ENCODE results near the gene RASAL2. TPM values are rescaled to one million over a fixed set of nuclear protein-coding genes. Genes with fewer than 3 reads are reported as not detected.
"Not testable (repeated sequence)": the region's sequence is repeated elsewhere in the genome, so short reads cannot be mapped to it uniquely, and the experiment has no call there.

The RASAL2 gene
- total RNA-seq, 2 donors from 2014 or later, result 9.9 to 20.4 TPM

DNA sequence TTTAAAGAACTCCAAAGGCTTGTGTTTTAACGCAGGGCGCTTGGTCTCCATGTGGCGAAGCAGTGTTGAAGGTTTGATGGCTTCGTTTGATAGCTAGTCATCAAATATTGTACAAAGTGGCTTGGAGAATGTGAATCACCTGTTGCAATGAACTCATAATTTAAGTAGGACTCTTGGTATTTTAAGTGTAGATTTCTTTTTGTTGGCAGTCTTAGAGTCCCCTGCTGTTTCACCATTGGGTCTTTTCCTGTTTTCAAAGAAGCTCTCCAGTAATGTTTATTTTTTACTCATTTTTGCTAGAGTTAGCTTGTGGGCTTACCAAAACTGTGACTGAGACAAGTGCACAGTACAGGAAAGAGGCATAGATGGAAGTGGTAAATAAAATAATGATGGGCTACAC lies 26.2 kb downstream of the RASAL2 start:
- no peak for ATAC-seq

DNA sequence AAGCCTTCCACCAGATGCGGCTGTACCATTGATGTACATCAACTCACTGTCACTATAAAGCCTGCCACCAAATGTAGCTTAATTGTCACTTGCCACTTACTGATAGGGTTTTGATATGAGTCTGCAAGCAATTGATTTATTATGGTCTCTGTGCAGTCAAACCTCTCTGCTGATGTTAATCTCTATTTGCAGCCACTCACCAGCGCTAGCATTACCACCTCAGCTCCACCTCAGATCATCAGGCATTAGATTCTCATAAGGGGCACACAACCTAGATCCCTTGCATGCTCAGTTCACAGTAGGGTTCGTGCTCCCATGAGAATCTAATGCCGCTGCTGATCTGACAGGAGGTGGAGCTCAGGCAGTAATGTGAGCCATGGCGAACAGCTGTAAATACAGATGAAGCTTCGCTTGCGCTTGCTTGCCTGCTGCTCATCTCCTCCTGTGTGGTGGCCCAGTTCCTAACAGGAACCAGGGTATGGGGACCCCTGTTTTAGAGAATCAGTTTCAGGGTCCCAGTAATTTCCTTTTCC lies 26.7 kb downstream of the RASAL2 start:
- H3K9me3 ChIP-seq; H3K27me3 ChIP-seq; H3K27ac ChIP-seq; intact Hi-C loops (cut with DNase I); H3K36me3 ChIP-seq (replicated peaks in 1 of 2; ENCODE audit: insufficient read depth in 1 of 2, low read depth in 2 of 2); ATAC-seq; DNase-seq; H3K4me3 ChIP-seq; H3K4me1 ChIP-seq: not testable (repeated sequence)
- 95% methylated on average over 7 of the region's 7 CpGs for WGBS, 2 donors

More for the DNA sequence above, 26.2 kb downstream of the RASAL2 start:
- Histone ChIP-seq H3K4me3 (no peak overlapping the region), H3K27me3 (no peaks in the 10 kb centered on the region), H3K36me3 (replicated peaks in 1 of 2; ENCODE audit: insufficient read depth in 1 of 2, low read depth in 2 of 2) (no peaks in the 10 kb centered on the region), H3K4me1 (no peaks in the 10 kb centered on the region), H3K27ac (no peak overlapping the region), H3K9me3 (no peaks in the 10 kb centered on the region)
- intact Hi-C loops (cut with DNase I), result no loop called here
- no peak for DNase-seq
- no peak for TF ChIP-seq POLR2A (IDR thresholded peaks at IDR 0.05)
- TF ChIP-seq, protein P1, sequence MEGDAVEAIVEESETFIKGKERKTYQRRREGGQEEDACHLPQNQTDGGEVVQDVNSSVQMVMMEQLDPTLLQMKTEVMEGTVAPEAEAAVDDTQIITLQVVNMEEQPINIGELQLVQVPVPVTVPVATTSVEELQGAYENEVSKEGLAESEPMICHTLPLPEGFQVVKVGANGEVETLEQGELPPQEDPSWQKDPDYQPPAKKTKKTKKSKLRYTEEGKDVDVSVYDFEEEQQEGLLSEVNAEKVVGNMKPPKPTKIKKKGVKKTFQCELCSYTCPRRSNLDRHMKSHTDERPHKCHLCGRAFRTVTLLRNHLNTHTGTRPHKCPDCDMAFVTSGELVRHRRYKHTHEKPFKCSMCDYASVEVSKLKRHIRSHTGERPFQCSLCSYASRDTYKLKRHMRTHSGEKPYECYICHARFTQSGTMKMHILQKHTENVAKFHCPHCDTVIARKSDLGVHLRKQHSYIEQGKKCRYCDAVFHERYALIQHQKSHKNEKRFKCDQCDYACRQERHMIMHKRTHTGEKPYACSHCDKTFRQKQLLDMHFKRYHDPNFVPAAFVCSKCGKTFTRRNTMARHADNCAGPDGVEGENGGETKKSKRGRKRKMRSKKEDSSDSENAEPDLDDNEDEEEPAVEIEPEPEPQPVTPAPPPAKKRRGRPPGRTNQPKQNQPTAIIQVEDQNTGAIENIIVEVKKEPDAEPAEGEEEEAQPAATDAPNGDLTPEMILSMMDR (IDR thresholded peaks at IDR 0.05), result no peak
- 93 to 96% methylated on average over 4 of the region's 4 CpGs for WGBS, 2 donors

DNA sequence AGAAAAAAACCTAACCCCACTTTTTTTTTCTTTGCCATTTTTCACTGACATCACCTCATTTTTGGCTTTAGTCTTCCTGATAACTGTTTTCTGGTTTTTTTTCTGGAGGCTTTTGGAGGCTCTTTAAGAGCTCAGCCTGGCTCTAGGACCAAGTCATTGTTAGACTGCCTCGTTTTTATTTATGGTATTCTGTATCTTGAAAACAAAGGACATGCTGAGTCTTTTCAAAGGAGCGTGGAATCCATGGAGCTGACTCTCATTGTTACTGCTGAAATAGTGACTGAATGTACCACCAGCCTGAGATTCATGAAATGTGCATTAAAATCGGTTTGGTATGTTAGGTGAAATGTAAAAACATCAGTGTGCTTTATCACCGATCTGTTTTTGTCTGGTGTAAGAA lies 28.0 kb downstream of the RASAL2 start:
- DNase-seq (no peak), ATAC-seq (no peak)
- H3K4me1 ChIP-seq, result peaks cover 7% of the 10 kb centered on the region
- H3K9me3 ChIP-seq, result no peaks in the 10 kb centered on the region
- intact Hi-C loops (cut with DNase I), result no loop called here
- no peaks in the 10 kb centered on the region for H3K36me3 ChIP-seq (replicated peaks in 1 of 2; ENCODE audit: insufficient read depth in 1 of 2, low read depth in 2 of 2)
- WGBS, 2 donors, result 62 to 72% methylated on average over 4 of the region's 4 CpGs
- no peak for TF ChIP-seq POLR2A (IDR thresholded peaks at IDR 0.05)
- TF ChIP-seq, protein P1 (IDR thresholded peaks at IDR 0.05), result no peak
- H3K4me3 ChIP-seq, result no peak overlapping the region
- no peak overlapping the region for H3K27ac ChIP-seq
- H3K27me3 ChIP-seq, result no peaks in the 10 kb centered on the region

DNA sequence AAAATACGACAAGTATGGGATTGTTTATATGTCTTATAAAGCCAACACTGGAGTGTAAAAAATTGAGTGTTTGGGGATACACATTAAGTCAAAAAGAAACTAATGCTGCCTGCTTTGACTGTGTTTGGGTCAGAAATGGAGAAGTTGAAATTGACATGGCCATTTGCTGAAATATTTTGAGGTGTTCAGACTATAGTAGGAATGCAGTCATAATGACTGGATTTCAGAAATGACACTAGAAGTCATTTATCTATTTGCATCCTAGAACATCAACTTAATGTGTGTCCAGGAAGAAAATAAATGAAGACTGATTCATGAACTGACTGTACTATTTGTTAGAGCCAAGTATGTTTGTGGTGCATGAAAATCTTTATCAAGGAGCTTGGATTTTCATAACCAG lies 28.4 kb downstream of the RASAL2 start:
- ATAC-seq (no peak), DNase-seq (no peak)
- H3K4me1 ChIP-seq, result peaks cover 11% of the 10 kb centered on the region
- H3K4me3 ChIP-seq, result no peak overlapping the region
- H3K27ac ChIP-seq, result no peak overlapping the region
- no peaks in the 10 kb centered on the region for H3K9me3 ChIP-seq
- no peaks in the 10 kb centered on the region for H3K27me3 ChIP-seq
- intact Hi-C loops (cut with DNase I), result no loop called here
- H3K36me3 ChIP-seq (replicated peaks in 1 of 2; ENCODE audit: insufficient read depth in 1 of 2, low read depth in 2 of 2), result no peaks in the 10 kb centered on the region
- TF ChIP-seq, protein P1 (IDR thresholded peaks at IDR 0.05), result no peak
- TF ChIP-seq POLR2A (IDR thresholded peaks at IDR 0.05), result no peak
- 79 to 83% methylated on average over 1 of the region's 1 CpG for WGBS, 2 donors

DNA sequence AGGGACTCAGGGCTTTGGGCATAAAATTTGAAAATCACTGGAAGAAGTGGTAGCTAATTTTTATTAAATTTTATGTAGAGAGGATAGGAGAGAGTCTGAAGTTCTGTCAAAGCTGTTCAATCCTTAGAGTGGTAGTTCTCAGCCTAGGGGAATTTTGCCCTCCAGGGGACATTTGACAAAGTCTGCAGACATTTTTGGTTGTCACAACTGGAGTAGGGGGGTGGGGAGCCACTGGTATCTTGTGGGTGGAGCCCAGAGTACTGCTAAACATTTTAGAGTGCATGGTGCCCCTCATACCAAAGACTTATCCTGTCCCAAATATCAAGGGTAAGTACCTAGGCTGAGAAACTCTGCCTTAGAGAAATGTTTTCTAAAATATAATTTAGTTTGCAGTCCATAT lies 30.2 kb downstream of the RASAL2 start:
- intact Hi-C loops (cut with DNase I), result no loop called here
- Histone ChIP-seq H3K27ac (no peak overlapping the region), H3K27me3 (no peaks in the 10 kb centered on the region), H3K4me3 (no peak overlapping the region), H3K36me3 (replicated peaks in 1 of 2; ENCODE audit: insufficient read depth in 1 of 2, low read depth in 2 of 2) (no peaks in the 10 kb centered on the region), H3K4me1 (peaks cover 15% of the 10 kb centered on the region), H3K9me3 (no peaks in the 10 kb centered on the region)
- DNase-seq (no peak), ATAC-seq (no peak)
- TF ChIP-seq, protein P1 (IDR thresholded peaks at IDR 0.05), result no peak
- TF ChIP-seq POLR2A (IDR thresholded peaks at IDR 0.05), result no peak
